Lower lobe of right lung (tissue), 2 donors: ENCODE measurements around the gene TMEM178A. TPM values are rescaled to one million over a fixed set of nuclear protein-coding genes. Genes with fewer than 3 reads are reported as not detected.
"Not testable (repeated sequence)": the region's sequence is repeated elsewhere in the genome, so short reads cannot be mapped to it uniquely, and the experiment has no call there.

Experiments used
- ATAC-seq, 2 donors: fragments of 200-7000 bp; cut with Tn5 transposase; one replicate each; pipeline ENCODE4 v1.9.1; 2020 to 2022; ENCODE audit warnings: mild to moderate bottlenecking in 2 of 2, moderate library complexity in 2 of 2
- DNase-seq: peaks from one replicate; pipeline ENCODE4 v3.0.0-alpha.2; 2020
- H3K27ac ChIP-seq: fragments of 200-600 bp; one replicate; pipeline ENCODE4 v1.8.0; 2022
- H3K27me3 ChIP-seq: fragments of 200-600 bp; one replicate; pipeline ENCODE4 v1.8.0; 2022; ENCODE audit warnings: low read depth
- H3K36me3 ChIP-seq: fragments of 200-600 bp; one replicate; pipeline ENCODE4 v1.8.0; 2022; ENCODE audit warnings: mild to moderate bottlenecking
- H3K4me1 ChIP-seq: fragments of 200-600 bp; one replicate; pipeline ENCODE4 v1.8.0; 2022
- H3K4me3 ChIP-seq: fragments of 200-600 bp; one replicate; pipeline ENCODE4 v1.8.0; 2022; ENCODE audit warnings: mild to moderate bottlenecking
- H3K9me3 ChIP-seq: fragments of 200-600 bp; one replicate; pipeline ENCODE4 v1.8.0; 2022
- CTCF ChIP-seq: fragments of 200-600 bp; IDR thresholded peaks from one replicate; pipeline ENCODE4 v1.8.0; 2022; ENCODE audit warnings: antibody characterized with exemption, mild to moderate bottlenecking
- intact Hi-C: fragments of 100-400 bp; cut with DNase I; formaldehyde crosslinking; loops from one replicate; pipeline ENCODE4 v1.11.0; 2022
- total RNA-seq: library from RNA; stranded (reverse); fragmentation: NEBNext Ultra II Directional; extraction: Animal tissue kit (Norgen Biotek cat#: 25700); gene quantifications from one replicate; pipeline ENCODE4 v1.2.1, GENCODE V29; 2021
- donor health status: DM: no; HTN: yes; CAD: no; lungs with severe emphysema.

TMEM178A gene
- total RNA-seq, 1 donor from 2014 or later, result 3.2 TPM

GRCh38 chr2:39647104-39647765 is 18.5 kb upstream of the TMEM178A start:
- Histone ChIP-seq H3K4me3 (no peak overlapping the region), H3K9me3 (no peaks in the 10 kb centered on the region), H3K27me3 (no peaks in the 10 kb centered on the region), H3K27ac (no peak overlapping the region), H3K4me1 (peaks cover 4% of the 10 kb centered on the region), H3K36me3 (no peaks in the 10 kb centered on the region)
- no peak for TF ChIP-seq CTCF
- DNase-seq (no peak), ATAC-seq (no peak)
- intact Hi-C loops, result no loop called here

- intact Hi-C loops, result no loop called here
- no peaks in the 10 kb centered on the region for H3K27me3 ChIP-seq
- no peak overlapping the region for H3K4me3 ChIP-seq
- DNase-seq (no peak), ATAC-seq (no peak)
- no peaks in the 10 kb centered on the region for H3K9me3 ChIP-seq
- H3K4me1 ChIP-seq, result no peaks in the 10 kb centered on the region
- no peaks in the 10 kb centered on the region for H3K36me3 ChIP-seq
- H3K27ac ChIP-seq, result no peak overlapping the region
- TF ChIP-seq CTCF, result no peak
These were observed 17.1 kb upstream of the TMEM178A start for GRCh38 chr2:39648580-39648979.

GRCh38 chr2:39649511-39649910 is 16.2 kb upstream of the TMEM178A start:
- Histone ChIP-seq H3K27ac (no peak overlapping the region), H3K27me3 (no peaks in the 10 kb centered on the region), H3K4me3 (no peak overlapping the region), H3K4me1 (no peaks in the 10 kb centered on the region), H3K36me3 (no peaks in the 10 kb centered on the region), H3K9me3 (no peaks in the 10 kb centered on the region)
- intact Hi-C loops, result no loop called here
- no peak for ATAC-seq
- DNase-seq, result no peak
- no peak for TF ChIP-seq CTCF

- intact Hi-C loops, result no loop called here
- no peaks in the 10 kb centered on the region for H3K9me3 ChIP-seq
- ATAC-seq (no peak), DNase-seq (no peak)
- TF ChIP-seq CTCF, result no peak
- no peaks in the 10 kb centered on the region for H3K27me3 ChIP-seq
- no peaks in the 10 kb centered on the region for H3K4me1 ChIP-seq
- H3K27ac ChIP-seq, result no peak overlapping the region
- no peaks in the 10 kb centered on the region for H3K36me3 ChIP-seq
- no peak overlapping the region for H3K4me3 ChIP-seq
These were observed 15.2 kb upstream of the TMEM178A start for GRCh38 chr2:39650468-39650867.

- ATAC-seq, result not testable (repeated sequence)
These were observed 9.5 kb upstream of the TMEM178A start for GRCh38 chr2:39656215-39656614.

GRCh38 chr2:39657287-39657937 is 8.3 kb upstream of the TMEM178A start:
- DNase-seq (no peak), ATAC-seq (no peak)
- no peaks in the 10 kb centered on the region for H3K27me3 ChIP-seq
- no peaks in the 10 kb centered on the region for H3K36me3 ChIP-seq
- no peak overlapping the region for H3K27ac ChIP-seq
- TF ChIP-seq CTCF, result no peak
- no peaks in the 10 kb centered on the region for H3K4me1 ChIP-seq
- intact Hi-C loops, result no loop called here
- H3K4me3 ChIP-seq, result no peak overlapping the region
- no peaks in the 10 kb centered on the region for H3K9me3 ChIP-seq

More at GRCh38 chr2:39656215-39656614, 9.5 kb upstream of the TMEM178A start:
- H3K9me3 ChIP-seq, H3K36me3 ChIP-seq, H3K4me3 ChIP-seq, intact Hi-C loops, H3K4me1 ChIP-seq, H3K27me3 ChIP-seq, DNase-seq, H3K27ac ChIP-seq: not testable (repeated sequence)
